Esophagus squamous epithelium (tissue), 5 donors: ENCODE data around the gene SPTLC1. TPM values are rescaled to one million over a fixed set of nuclear protein-coding genes. Genes with fewer than 3 reads are reported as not detected.

ENCODE experiments used
- DNase-seq: peaks from one replicate; lab custom pipeline; 2025; lab: John Stamatoyannopoulos, UW
- H3K27ac ChIP-seq, 4 donors: fragments of 200-600 bp; sonication (generic); one replicate each; pipeline ENCODE4 v1.5.1; 2016 to 2019; ENCODE audit warnings: mild to moderate bottlenecking in 1 of 4
- H3K27me3 ChIP-seq, 4 donors: fragments of 200-600 bp; sonication (generic); 1 replicate in 3 of 4; 2 replicates in 1 of 4; pipeline versions ENCODE4 v1.5.1 to v1.6.0; 2017 to 2021; ENCODE audit warnings: antibody characterized with exemption in 1 of 4
- H3K36me3 ChIP-seq, 3 donors: fragments of 200-600 bp; sonication (generic); one replicate each; pipeline ENCODE4 v1.5.1; 2016 to 2019
- H3K4me1 ChIP-seq, 3 donors: fragments of 200-600 bp; sonication (generic); one replicate each; pipeline ENCODE4 v1.5.1; 2017 to 2019
- H3K4me3 ChIP-seq, 4 donors: fragments of 200-600 bp; sonication (generic); 1 replicate in 3 of 4; 2 replicates in 1 of 4; pipeline ENCODE4 v1.5.1; 2016 to 2019; ENCODE audit warnings: mild to moderate bottlenecking in 2 of 4, moderate library complexity in 1 of 4
- H3K9me3 ChIP-seq, 3 donors: fragments of 200-600 bp; sonication (generic); one replicate each; pipeline ENCODE4 v1.5.1; 2016 to 2019
- CTCF ChIP-seq, 6 experiments: fragments of 450-650 bp in 4 of 6; fragments of 200-600 bp in 2 of 6; sonication (generic) in 2 of 6; IDR thresholded peaks; one replicate each; pipeline ENCODE4 v1.5.1; 2016 to 2019; ENCODE audit warnings: antibody characterized with exemption in 6 of 6, mild to moderate bottlenecking in 4 of 6, moderate library complexity in 4 of 6
- POLR2A ChIP-seq, 4 donors: fragments of 450-650 bp; IDR thresholded peaks; one replicate each; pipeline ENCODE4 v1.6.1; 2017; ENCODE audit warnings: antibody characterized with exemption in 4 of 4, mild to moderate bottlenecking in 4 of 4, moderate library complexity in 3 of 4
- WGBS, 2 donors: methylation state at CpG; one replicate each; pipeline ENCODE4 v1.1.5; 2018; 5-methylcytosine and 5-hydroxymethylcytosine counted together
- intact Hi-C: fragments of 100-400 bp; cut with DNase I; formaldehyde crosslinking; loops from one replicate; pipeline ENCODE4 v1.15.0; 2022
- total RNA-seq, 4 donors: library from RNA; depleted of rRNA; stranded (reverse); fragments of >200 nt; gene quantifications; one replicate each; pipeline ENCODE4 v1.1.0, GENCODE V29; 2016
- donor health status: DM: yes; HTN: yes; CAD: no.

Gene SPTLC1
- 100 to 1,000 TPM in 1 of 4 donors, 10 to 100 TPM in 3; 91.4 to 107 (median 96.5) TPM for total RNA-seq

GRCh38 chr9:92115071-92115858 lies at the start of gene SPTLC1:
SPTLC1 (minus strand) TSS chr9:92115413; CDS start chr9:92115370, 43 bp downstream.
- Histone ChIP-seq H3K4me1 (peaks cover 8 to 28% (median 18%) of the 10 kb centered on the region in 3 donors), H3K36me3 (no peaks in the 10 kb centered on the region), H3K27me3 (no peaks in the 10 kb centered on the region), H3K4me3 (peak within 1 kb of the TSS; percentile 66 to 96 (median 72)), H3K9me3 (no peaks in the 10 kb centered on the region), H3K27ac (peak within 1 kb of the TSS; percentile 87 to 95 (median 91))
- intact Hi-C loops: no loop called here
- TF ChIP-seq CTCF (IDR thresholded peaks at IDR 0.05) (peak in 2 of 6 experiments; percentile 17 to 33), POLR2A (IDR thresholded peaks at IDR 0.05) (peak in 3 of 4 donors; percentile 84 to 94 (median 94))
- 0 to 2% methylated on average over 16 to 36 of the region's 60 CpGs for WGBS, 2 donors
- DNase-seq: peak; percentile 83

DNA sequence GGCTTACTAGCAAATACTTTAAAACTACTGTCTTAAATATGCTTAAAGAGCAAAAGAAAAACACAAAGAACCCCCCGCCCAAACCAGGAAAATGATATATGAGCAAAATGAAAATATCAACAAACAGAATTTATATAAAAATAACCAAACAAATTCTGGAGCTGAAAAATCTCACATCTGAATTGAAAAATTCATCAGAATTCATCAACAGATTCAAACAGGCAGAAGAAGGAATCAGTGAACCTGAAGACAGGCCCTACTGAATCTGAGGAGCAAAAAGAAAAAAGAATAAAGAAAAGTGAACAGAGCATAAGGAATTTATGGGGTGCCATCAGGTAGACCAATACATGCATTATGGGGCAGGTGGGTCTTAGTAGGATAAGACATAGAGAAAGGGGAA lies 49.8 kb upstream of the SPTLC1 start:
- no peak for TF ChIP-seq CTCF (IDR thresholded peaks at IDR 0.05)
- no peak for TF ChIP-seq POLR2A (IDR thresholded peaks at IDR 0.05)
- intact Hi-C loops: no loop called here
- WGBS, 2 donors: 85 to 100% methylated on average over 1 of the region's 1 CpG
- no peak for DNase-seq
- Histone ChIP-seq H3K4me1 (no peaks in the 10 kb centered on the region), H3K27me3 (no peaks in the 10 kb centered on the region), H3K36me3 (no peaks in the 10 kb centered on the region), H3K9me3 (no peaks in the 10 kb centered on the region), H3K27ac (no peak overlapping the region), H3K4me3 (no peak overlapping the region)

DNA sequence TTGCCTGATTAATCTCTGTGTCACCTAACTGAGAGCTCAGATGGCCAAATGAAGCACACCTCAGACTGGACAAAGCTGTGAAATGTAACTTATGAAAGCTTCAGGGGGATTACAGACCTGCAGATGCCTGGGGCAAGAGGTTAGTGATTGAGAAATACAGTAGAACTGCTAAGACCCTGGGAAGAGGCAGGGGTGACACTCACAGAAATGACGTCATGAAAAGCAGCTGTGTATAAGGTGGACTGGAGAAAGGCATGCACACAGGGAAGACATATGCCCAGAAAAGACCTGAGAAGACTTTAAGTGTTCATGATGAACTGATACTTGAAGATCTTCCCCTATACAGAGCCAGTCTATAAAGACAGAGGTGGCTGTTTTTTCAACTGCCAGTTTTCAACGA lies 49.3 kb upstream of the SPTLC1 start:
- H3K4me3 ChIP-seq: no peak overlapping the region
- no peak for DNase-seq
- WGBS, 2 donors: 82 to 91% methylated on average over 2 of the region's 2 CpGs
- TF ChIP-seq CTCF (IDR thresholded peaks at IDR 0.05): no peak
- TF ChIP-seq POLR2A (IDR thresholded peaks at IDR 0.05): no peak
- H3K4me1 ChIP-seq: no peaks in the 10 kb centered on the region
- intact Hi-C loops: no loop called here
- no peaks in the 10 kb centered on the region for H3K9me3 ChIP-seq
- H3K27ac ChIP-seq: no peak overlapping the region
- H3K27me3 ChIP-seq: no peaks in the 10 kb centered on the region
- H3K36me3 ChIP-seq: no peaks in the 10 kb centered on the region

- no peak for DNase-seq
- Histone ChIP-seq H3K4me3 (no peak overlapping the region), H3K4me1 (no peaks in the 10 kb centered on the region), H3K9me3 (no peaks in the 10 kb centered on the region), H3K27me3 (peaks cover 0 to 3% (median 0%) of the 10 kb centered on the region in 4 donors), H3K27ac (no peak overlapping the region), H3K36me3 (no peaks in the 10 kb centered on the region)
- TF ChIP-seq CTCF (IDR thresholded peaks at IDR 0.05) (no peak), POLR2A (IDR thresholded peaks at IDR 0.05) (no peak)
- intact Hi-C loops: no loop called here
- WGBS, 2 donors: 78 to 81% methylated on average over 4 of the region's 4 CpGs
These were observed 48.1 kb upstream of the SPTLC1 start for GRCh38 chr9:92163276-92163675.

DNA sequence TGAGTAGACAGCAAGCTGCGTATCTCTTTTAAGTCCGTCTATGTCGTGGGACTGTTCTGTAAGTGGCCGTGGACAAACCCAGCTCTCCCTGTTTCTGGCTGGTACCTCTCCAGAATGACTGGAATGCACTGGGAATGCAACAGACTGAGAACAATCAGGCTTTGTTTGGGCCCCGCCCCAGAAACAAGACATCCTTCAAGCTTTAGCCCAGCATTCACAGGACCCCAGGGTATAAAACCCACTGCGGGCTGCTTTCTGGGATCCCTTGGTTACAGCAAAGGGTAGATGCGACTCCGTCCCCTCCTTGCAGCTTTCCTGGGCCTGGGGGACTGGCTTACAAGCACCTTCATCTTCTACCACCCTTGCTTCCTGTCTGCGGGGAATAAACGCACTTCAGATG lies 45.6 kb upstream of the SPTLC1 start:
- TF ChIP-seq CTCF (IDR thresholded peaks at IDR 0.05) (no peak), POLR2A (IDR thresholded peaks at IDR 0.05) (no peak)
- 80 to 95% methylated on average over 10 of the region's 10 CpGs for WGBS, 2 donors
- H3K9me3 ChIP-seq: no peaks in the 10 kb centered on the region
- no peak for DNase-seq
- intact Hi-C loops: no loop called here
- no peaks in the 10 kb centered on the region for H3K4me1 ChIP-seq
- H3K27ac ChIP-seq: no peak overlapping the region
- peaks cover 0 to 7% (median 0%) of the 10 kb centered on the region in 4 donors for H3K27me3 ChIP-seq
- H3K36me3 ChIP-seq: no peaks in the 10 kb centered on the region
- H3K4me3 ChIP-seq: no peak overlapping the region
